Activated T-helper 17 cell treated with anti-CD3 and anti-CD28 coated beads, Interleukin-2, amount 50 U/mL, for 72 hours (primary cell): ENCODE results near the gene KRT79. TPM values are rescaled to one million over a fixed set of nuclear protein-coding genes. Genes with fewer than 3 reads are reported as not detected.
A peak's percentile ranks its signal among the peaks of the same experiment; 100 is the strongest.
"Not testable (repeated sequence)": the region's sequence is repeated elsewhere in the genome, so short reads cannot be mapped to it uniquely, and the experiment has no call there.

Source experiments
- ATAC-seq: fragments of 150-1000 bp; cut with Tn5 transposase; replicated peaks from 2 replicates; pipeline ENCODE4 v1.10.0; 2021; ENCODE audit warnings: mild to moderate bottlenecking, moderate library complexity
- H3K27ac Mint-ChIP-seq: one replicate; pipeline ENCODE4 v1.8.0; 2022; ENCODE audit warnings: mixed read lengths
- H3K27me3 Mint-ChIP-seq: one replicate; pipeline ENCODE4 v1.8.0; 2022; ENCODE audit warnings: mixed read lengths
- H3K36me3 Mint-ChIP-seq: one replicate; pipeline ENCODE4 v1.8.0; 2022; ENCODE audit warnings: low read depth, mild to moderate bottlenecking, mixed read lengths
- H3K4me1 Mint-ChIP-seq: one replicate; pipeline ENCODE4 v1.8.0; 2022; ENCODE audit warnings: mixed read lengths
- H3K4me3 Mint-ChIP-seq: one replicate; pipeline ENCODE4 v1.8.0; 2022; ENCODE audit warnings: mild to moderate bottlenecking, mixed read lengths
- H3K9me3 Mint-ChIP-seq: one replicate; pipeline ENCODE4 v1.8.0; 2022; ENCODE audit warnings: mixed read lengths
- total RNA-seq, 2 donors: library from RNA; stranded (reverse); gene quantifications; one replicate each; pipeline ENCODE4 v1.2.3, GENCODE V29; 2022

Gene KRT79
- under 1 TPM in 1 of 2 donors, not detected in 1; 0.82 TPM for total RNA-seq

DNA sequence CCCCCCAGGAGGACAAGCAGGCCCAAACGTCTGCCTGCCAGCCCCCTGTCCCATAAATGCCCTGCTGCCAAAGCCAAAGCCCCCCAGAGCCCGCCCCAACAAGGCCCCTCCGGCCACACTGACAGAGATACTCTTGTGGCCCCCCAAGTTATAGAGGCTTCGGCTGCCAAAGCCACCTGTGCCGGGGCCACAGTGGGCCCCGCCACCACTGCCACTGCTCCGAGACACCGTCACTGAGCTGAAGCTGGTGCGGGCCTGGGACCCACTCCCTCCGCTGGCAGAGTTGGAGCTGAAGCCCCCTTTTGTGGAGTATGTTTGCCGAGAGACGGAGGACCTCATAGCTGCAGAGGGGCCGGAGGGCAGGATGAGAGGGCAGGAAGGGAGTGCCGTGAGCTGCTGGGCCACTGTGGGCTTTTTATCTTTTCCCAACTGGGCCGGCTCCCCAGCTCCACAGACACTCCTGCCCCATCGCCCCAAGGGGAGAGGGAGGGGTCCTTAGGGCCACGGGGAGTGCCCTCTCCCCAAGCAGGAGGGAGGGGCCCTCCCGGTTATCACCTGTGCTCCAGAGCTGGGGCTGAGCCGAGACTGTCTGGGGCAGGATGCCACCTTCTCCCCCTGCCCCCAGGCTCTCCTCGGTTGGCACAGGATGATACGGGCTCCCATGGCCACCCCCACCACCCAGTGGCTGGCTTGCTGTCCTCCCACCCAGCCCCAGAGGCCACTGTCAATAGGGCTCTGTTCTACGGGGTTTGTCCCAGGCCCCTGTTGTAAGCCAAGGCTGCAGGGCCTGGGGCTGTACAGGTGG lies at the start of gene KRT79:
KRT79 (minus strand) TSS at position 390 of the 805 bp plus-strand sequence; CDS start at position 339, 51 bp downstream.
- no peak within 1 kb of the TSS for H3K27ac Mint-ChIP-seq
- no peaks in the 10 kb centered on the region for H3K9me3 Mint-ChIP-seq
- H3K27me3 Mint-ChIP-seq, result peaks cover 17% of the 10 kb centered on the region
- no peak within 1 kb of the TSS for H3K4me3 Mint-ChIP-seq
- ATAC-seq, result no peak
- H3K36me3 Mint-ChIP-seq, result no peaks in the 10 kb centered on the region
- H3K4me1 Mint-ChIP-seq, result peaks cover 10% of the 10 kb centered on the region

DNA sequence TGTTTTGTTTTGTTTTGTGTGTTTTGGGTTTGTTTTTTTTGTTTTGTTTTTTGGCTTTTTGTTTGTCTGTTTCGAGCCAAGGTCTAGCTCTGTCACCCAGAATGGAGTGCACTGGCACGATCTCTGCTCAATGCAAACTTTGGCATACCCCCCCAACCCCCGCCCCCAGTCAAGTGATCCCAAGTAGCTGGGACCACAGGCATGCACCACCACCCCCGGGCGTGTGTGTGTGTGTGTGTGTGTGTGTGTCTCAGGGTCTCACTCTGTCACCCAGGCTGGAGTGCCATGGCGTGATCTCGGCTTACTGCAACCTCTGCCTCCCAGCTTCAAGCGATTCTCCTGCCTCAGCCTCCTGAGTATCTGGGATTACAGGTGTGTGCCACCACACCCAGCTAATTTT lies 46.4 kb upstream of the KRT79 start:
- H3K27ac Mint-ChIP-seq, ATAC-seq, H3K4me1 Mint-ChIP-seq, H3K27me3 Mint-ChIP-seq, H3K36me3 Mint-ChIP-seq, H3K9me3 Mint-ChIP-seq: not testable (repeated sequence)
- H3K4me3 Mint-ChIP-seq, result peak overlapping the region; percentile 66

- Mint-ChIP-seq H3K4me1 (no peaks in the 10 kb centered on the region), H3K36me3 (no peaks in the 10 kb centered on the region), H3K9me3 (no peaks in the 10 kb centered on the region), H3K27ac (no peak overlapping the region), H3K27me3 (peaks cover 7% of the 10 kb centered on the region), H3K4me3 (peak overlapping the region; percentile 66)
- ATAC-seq, result peak; percentile 81
Measured at GRCh38 chr12:52879394-52880351, 45.6 kb upstream of the KRT79 start.

GRCh38 chr12:52878507-52879393 lies 44.6 kb upstream of the KRT79 start:
- H3K27me3 Mint-ChIP-seq, result peaks cover 8% of the 10 kb centered on the region
- no peaks in the 10 kb centered on the region for H3K9me3 Mint-ChIP-seq
- no peak for ATAC-seq
- H3K27ac Mint-ChIP-seq, result no peak overlapping the region
- H3K4me3 Mint-ChIP-seq, result no peak overlapping the region
- no peaks in the 10 kb centered on the region for H3K36me3 Mint-ChIP-seq
- H3K4me1 Mint-ChIP-seq, result peaks cover under 1% of the 10 kb centered on the region

GRCh38 chr12:52877242-52877641 lies 43.1 kb upstream of the KRT79 start:
- Mint-ChIP-seq H3K9me3 (no peaks in the 10 kb centered on the region), H3K27ac (no peak overlapping the region), H3K36me3 (no peaks in the 10 kb centered on the region), H3K27me3 (peaks cover 12% of the 10 kb centered on the region), H3K4me3 (no peak overlapping the region), H3K4me1 (peaks cover 8% of the 10 kb centered on the region)
- ATAC-seq, result no peak

DNA sequence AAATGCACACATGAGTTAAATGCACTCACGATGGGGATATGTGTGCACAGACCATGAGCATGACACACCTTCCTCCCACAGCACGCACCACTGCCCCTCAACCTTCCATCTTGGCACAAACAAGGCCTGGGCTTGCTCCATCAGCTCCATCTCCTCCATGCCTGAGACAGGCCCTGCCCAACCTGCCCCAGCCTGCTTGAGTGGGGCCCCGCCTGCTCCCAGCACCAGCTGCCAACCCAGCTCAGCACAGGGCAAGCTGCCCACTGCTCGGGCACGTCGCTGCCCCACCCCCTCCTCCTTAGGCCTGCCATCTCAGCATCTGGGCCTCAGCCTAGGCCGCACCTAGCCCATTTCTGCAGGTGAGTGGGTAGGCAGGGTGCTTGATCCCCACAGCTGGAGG lies 42.3 kb upstream of the KRT79 start:
- peaks cover 10% of the 10 kb centered on the region for H3K27me3 Mint-ChIP-seq
- peaks cover 8% of the 10 kb centered on the region for H3K4me1 Mint-ChIP-seq
- H3K27ac Mint-ChIP-seq, result no peak overlapping the region
- H3K36me3 Mint-ChIP-seq, result no peaks in the 10 kb centered on the region
- no peak for ATAC-seq
- H3K9me3 Mint-ChIP-seq, result no peaks in the 10 kb centered on the region
- no peak overlapping the region for H3K4me3 Mint-ChIP-seq

DNA sequence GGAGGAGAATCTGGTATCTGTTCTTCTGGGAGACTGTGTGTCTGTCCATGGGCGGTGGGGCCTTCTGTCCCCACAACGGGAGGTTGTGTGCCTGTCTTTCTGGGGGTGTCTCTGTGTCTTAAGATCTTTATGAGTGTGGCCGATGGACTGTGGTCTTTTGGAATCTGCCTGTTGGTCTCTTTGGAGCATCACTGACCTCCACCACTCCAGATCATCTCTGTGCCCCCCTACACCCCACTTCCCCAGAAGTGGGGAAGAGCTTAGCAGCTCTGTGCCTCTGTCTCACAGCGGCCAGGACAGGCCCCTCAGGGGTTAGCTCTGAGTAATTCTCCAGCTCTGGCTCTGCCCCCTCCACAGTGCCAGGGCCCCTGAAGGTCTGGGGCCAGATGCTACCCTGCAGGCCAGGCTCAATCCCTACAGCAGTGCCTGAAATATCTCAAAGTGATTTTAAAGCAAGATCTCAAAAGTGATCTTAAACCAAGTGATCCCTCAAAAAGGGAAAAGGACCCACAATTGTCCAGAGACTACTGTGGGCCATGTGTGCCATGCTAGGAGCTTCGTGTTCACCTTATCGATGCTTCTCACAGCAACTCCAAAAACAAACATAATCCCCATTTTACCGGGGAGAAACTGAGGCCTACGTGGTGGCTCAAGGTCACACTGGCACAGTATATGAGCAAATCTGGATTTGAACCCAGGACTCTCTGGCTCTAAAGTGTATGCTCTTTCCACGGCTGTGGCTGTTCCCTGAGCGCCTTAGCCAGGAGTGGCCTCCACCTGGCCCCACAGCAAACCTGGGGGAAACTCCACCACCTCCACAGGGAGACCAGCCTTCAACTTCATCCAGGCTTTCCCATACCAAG lies 40.7 kb upstream of the KRT79 start:
- Mint-ChIP-seq H3K4me3 (peak overlapping the region; percentile 69), H3K4me1 (peaks cover 8% of the 10 kb centered on the region), H3K36me3 (no peaks in the 10 kb centered on the region), H3K27ac (no peak overlapping the region), H3K27me3 (peaks cover 5% of the 10 kb centered on the region), H3K9me3 (no peaks in the 10 kb centered on the region)
- no peak for ATAC-seq

DNA sequence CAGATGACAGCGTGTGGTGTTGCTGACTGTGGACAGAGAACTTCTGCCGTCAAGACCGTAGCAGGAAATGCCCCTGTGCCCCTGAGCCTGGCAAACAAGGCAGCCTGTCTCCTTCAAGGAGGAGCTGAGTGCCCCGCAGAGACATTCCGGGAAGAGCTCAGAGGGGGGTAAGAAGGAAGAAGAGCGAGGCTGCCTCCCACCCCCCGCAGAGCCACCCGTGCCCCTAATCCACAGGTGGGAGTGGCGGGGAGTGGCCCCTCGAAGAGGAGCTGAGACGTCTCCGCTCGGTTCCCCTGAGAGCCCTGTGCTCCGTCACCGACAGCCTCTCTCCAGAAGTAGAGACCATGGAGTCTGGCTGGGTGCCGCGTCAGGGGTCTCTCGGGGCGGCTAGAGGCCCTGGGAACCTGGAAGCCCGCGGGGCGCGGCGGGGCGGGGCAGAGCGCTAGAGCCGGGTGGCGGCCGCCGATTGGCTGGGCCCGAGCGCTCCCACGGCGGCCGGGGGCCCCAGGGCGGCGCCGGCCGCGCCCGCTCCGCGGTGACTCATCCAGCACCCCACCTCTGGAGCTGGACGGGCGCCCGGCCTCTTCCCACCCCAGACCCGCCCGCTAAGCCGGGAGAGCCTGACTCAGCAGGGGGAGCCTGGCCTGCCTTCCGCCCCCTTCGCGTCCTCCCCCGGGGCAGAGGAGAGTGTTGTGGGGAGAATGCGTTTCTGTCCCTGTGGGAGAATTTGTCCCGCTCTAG lies 39.9 kb upstream of the KRT79 start:
- Mint-ChIP-seq H3K27ac (peak overlapping the region; percentile 34), H3K4me3 (peak overlapping the region; percentile 69), H3K9me3 (no peaks in the 10 kb centered on the region), H3K4me1 (peaks cover 8% of the 10 kb centered on the region), H3K27me3 (peaks cover 5% of the 10 kb centered on the region), H3K36me3 (no peaks in the 10 kb centered on the region)
- peak; percentile 73 for ATAC-seq

GRCh38 chr12:52873513-52873831 lies 39.4 kb upstream of the KRT79 start:
- peak overlapping the region; percentile 34 for H3K27ac Mint-ChIP-seq
- H3K4me3 Mint-ChIP-seq, result peak overlapping the region; percentile 69
- H3K9me3 Mint-ChIP-seq, result no peaks in the 10 kb centered on the region
- H3K36me3 Mint-ChIP-seq, result no peaks in the 10 kb centered on the region
- peaks cover 8% of the 10 kb centered on the region for H3K4me1 Mint-ChIP-seq
- ATAC-seq, result no peak
- peaks cover 5% of the 10 kb centered on the region for H3K27me3 Mint-ChIP-seq

- no peak for ATAC-seq
- Mint-ChIP-seq H3K4me3 (peak overlapping the region; percentile 69), H3K4me1 (peaks cover 8% of the 10 kb centered on the region), H3K9me3 (no peaks in the 10 kb centered on the region), H3K27me3 (peaks cover 5% of the 10 kb centered on the region), H3K27ac (no peak overlapping the region), H3K36me3 (no peaks in the 10 kb centered on the region)
Measured at GRCh38 chr12:52872644-52873389, 38.7 kb upstream of the KRT79 start.

- Mint-ChIP-seq H3K27ac (no peak overlapping the region), H3K4me1 (peaks cover 12% of the 10 kb centered on the region), H3K27me3 (peaks cover 5% of the 10 kb centered on the region), H3K4me3 (no peak overlapping the region), H3K9me3 (no peaks in the 10 kb centered on the region), H3K36me3 (no peaks in the 10 kb centered on the region)
- no peak for ATAC-seq
Measured at GRCh38 chr12:52871291-52872039, 37.4 kb upstream of the KRT79 start.
